Endothelial cell of umbilical vein (primary cell): ENCODE data around the gene CRK. TPM values are rescaled to one million over a fixed set of nuclear protein-coding genes. Genes with fewer than 3 reads are reported as not detected.

Source experiments
- BruUV-seq: library from RNA; stranded (reverse); fragments of 400-500 nt; replicated peaks from 2 replicates; lab custom pipeline; 2021; lab: Mats Ljungman, UMichigan
- CTCF ChIA-PET: fragments of 300-600, 350-600 bp; sonication (Branson Sonifier 250); formaldehyde crosslinking; loops from one replicate; lab custom pipeline; 2021; ENCODE audit warnings: antibody characterized with exemption, inconsistent platforms; lab: Charles Lee
- POLR2A ChIA-PET: fragments of 300-600, 350-600 bp; sonication (Branson Sonifier 250); formaldehyde crosslinking; loops from one replicate; lab custom pipeline; 2021; ENCODE audit warnings: antibody characterized with exemption, inconsistent platforms; lab: Charles Lee
- DNase-seq: peaks from one replicate; pipeline ENCODE4 v3.0.0-alpha.2; 2011; ENCODE audit warnings: low read depth, low spot score
- FAIRE-seq: peaks from 2 replicates; lab custom pipeline; 2011; peaks lifted over from hg19 to GRCh38; lab: Jason Lieb, UNC
- H2AFZ ChIP-seq: 2 replicates; pipeline ENCODE4 v1.6.0; 2012; ENCODE audit warnings: low read depth, low read length, control low read depth, inconsistent platforms
- H3K27ac ChIP-seq: 2 replicates; pipeline ENCODE4 v1.5.1; 2011; ENCODE audit warnings: low read depth, mild to moderate bottlenecking, control low read depth, low read length, moderate library complexity; ENCODE audit not compliant: insufficient read depth
- H3K27me3 ChIP-seq, 2 experiments: 2 replicates each; pipeline versions ENCODE4 v1.6.0 to v1.6.1; 2011; ENCODE audit warnings: low read length in 2 of 2, mixed read lengths in 1 of 2; ENCODE audit not compliant: control insufficient read depth in 2 of 2, insufficient read depth in 2 of 2
- H3K36me3 ChIP-seq, 2 experiments: 2 replicates in 1 of 2; 3 replicates in 1 of 2; pipeline ENCODE4 v1.5.1; 2011; ENCODE audit warnings: low read length in 2 of 2, mild to moderate bottlenecking in 1 of 2, moderate library complexity in 1 of 2; ENCODE audit not compliant: control insufficient read depth in 2 of 2, insufficient read depth in 2 of 2; ENCODE audit errors: extremely low read depth in 1 of 2
- H3K4me1 ChIP-seq: 3 replicates; pipeline ENCODE4 v1.5.1; 2011; ENCODE audit warnings: mild to moderate bottlenecking, low read length; ENCODE audit not compliant: control insufficient read depth, insufficient read depth; ENCODE audit errors: extremely low read depth
- H3K4me2 ChIP-seq: 2 replicates; pipeline ENCODE4 v1.6.1; 2011; ENCODE audit warnings: low read length, control low read depth, mixed read lengths; ENCODE audit not compliant: insufficient read depth
- H3K4me3 ChIP-seq, 3 experiments: fragments of 200-600 bp in 1 of 3; sonication (generic), shearing (Covaris generic) in 1 of 3; replicated peaks in 1 of 3; 2 replicates each; pipeline ENCODE4 v1.5.1; 2011 to 2016; ENCODE audit warnings: control low read depth in 3 of 3, low read length in 3 of 3, mild to moderate bottlenecking in 2 of 3, inconsistent platforms in 1 of 3, low read depth in 1 of 3, moderate library complexity in 1 of 3; ENCODE audit not compliant: insufficient read depth in 1 of 3
- H3K79me2 ChIP-seq: 2 replicates; pipeline ENCODE4 v1.6.0; 2012; ENCODE audit warnings: low read length, inconsistent platforms; ENCODE audit not compliant: control insufficient read depth, insufficient read depth
- H3K9ac ChIP-seq: replicated peaks from 2 replicates; pipeline ENCODE3; 2011; ENCODE audit warnings: low read length, control low read depth; ENCODE audit not compliant: insufficient read depth; ENCODE audit errors: extremely low read depth
- H3K9me1 ChIP-seq: replicated peaks from 3 replicates; pipeline ENCODE4 v1.6.0; 2011; ENCODE audit warnings: mild to moderate bottlenecking, low read length; ENCODE audit not compliant: control insufficient read depth, insufficient read depth; ENCODE audit errors: extremely low read depth
- H3K9me3 ChIP-seq: replicated peaks from 2 replicates; pipeline ENCODE4 v1.5.1; 2012; ENCODE audit warnings: low read length, inconsistent platforms; ENCODE audit not compliant: control insufficient read depth, insufficient read depth
- H4K20me1 ChIP-seq: replicated peaks from 2 replicates; pipeline ENCODE3; 2011; ENCODE audit warnings: mild to moderate bottlenecking, low read length; ENCODE audit not compliant: control insufficient read depth, insufficient read depth; ENCODE audit errors: extremely low read depth
- EZH2 ChIP-seq: IDR thresholded peaks from 2 replicates; pipeline ENCODE4 v1.6.1; 2012; ENCODE audit warnings: borderline replicate concordance, low read depth, mild to moderate bottlenecking, moderate library complexity, low read length, inconsistent platforms; ENCODE audit not compliant: severe bottlenecking
- FOS ChIP-seq: IDR thresholded peaks from 2 replicates; pipeline ENCODE4 v1.6.1; 2011; ENCODE audit warnings: mild to moderate bottlenecking, low read length, moderate library complexity, borderline replicate concordance; ENCODE audit not compliant: insufficient read depth
- GATA2 ChIP-seq: IDR thresholded peaks from 2 replicates; pipeline ENCODE4 v1.7.0; 2011; ENCODE audit warnings: low read depth, mild to moderate bottlenecking, moderate library complexity, mixed read lengths, low read length; ENCODE audit not compliant: insufficient read length, insufficient read depth
- JUN ChIP-seq: IDR thresholded peaks from 2 replicates; pipeline ENCODE4 v1.6.1; 2011; ENCODE audit warnings: borderline replicate concordance, low read depth; ENCODE audit not compliant: insufficient read length, insufficient read depth
- MYC ChIP-seq: IDR thresholded peaks from one replicate; pipeline ENCODE4 v1.6.1; 2011; ENCODE audit warnings: mild to moderate bottlenecking, low read depth, low read length
- POLR2A ChIP-seq: IDR thresholded peaks from 2 replicates; pipeline ENCODE4 v1.6.1; 2012; ENCODE audit warnings: low read depth, mild to moderate bottlenecking, control low read depth, low read length
- POLR2AphosphoS5 ChIP-seq: IDR thresholded peaks from 2 replicates; pipeline ENCODE4 v1.6.1; 2012; ENCODE audit warnings: low read depth, mild to moderate bottlenecking, control low read depth, low read length, moderate library complexity; ENCODE audit not compliant: insufficient read depth
- dilution Hi-C: fragments of 300-500 bp; cut with MboI; formaldehyde crosslinking; loops from one replicate; pipeline ENCODE4 v1.15.0; 2019; ENCODE audit warnings: low sequenced_read_pairs; ENCODE audit not compliant: extremely low pct_ligation_motif_present
- intact Hi-C: fragments of 100-400 bp; cut with micrococcal nuclease; formaldehyde crosslinking; loops from one replicate; pipeline ENCODE4 v1.10.0; 2022
- polyA plus RNA-seq, 4 experiments: library from polyadenylated mRNA; depleted of rRNA in 3 of 4; stranded (reverse) in 3 of 4; unstranded in 1 of 4; fragments of >200 nt; gene quantifications; 2 replicates each; pipeline versions ENCODE4 v1.2.1 to v1.2.3, GENCODE V29; 2011 to 2012; ENCODE audit warnings: missing spikeins in 1 of 4
- total RNA-seq: library from RNA; stranded (reverse); gene quantifications from 2 replicates; pipeline ENCODE4 v1.2.3, GENCODE V29; 2021
- TF ChIP-seq, protein P1 (sequence below), 2 donors: IDR thresholded peaks; 1 replicate in 1 of 2; 2 replicates in 1 of 2; pipeline ENCODE4 v1.5.1; 2011; ENCODE audit warnings: low read length in 2 of 2, mild to moderate bottlenecking in 2 of 2, moderate library complexity in 2 of 2, control low read depth in 1 of 2, inconsistent platforms in 1 of 2, low read depth in 1 of 2; ENCODE audit not compliant: insufficient read depth in 1 of 2; ENCODE audit errors: extremely low read depth in 1 of 2
- TF ChIP-seq, protein P2 (sequence below): IDR thresholded peaks from 2 replicates; pipeline ENCODE4 v1.6.1; 2011; ENCODE audit not compliant: insufficient read depth, insufficient read length

CRK gene
- total and polyA plus RNA-seq, 2 donors (not counting 3 experiments of a cell fraction or from before 2014, with no cell fraction given) = 52.8 to 67.2 TPM

DNA sequence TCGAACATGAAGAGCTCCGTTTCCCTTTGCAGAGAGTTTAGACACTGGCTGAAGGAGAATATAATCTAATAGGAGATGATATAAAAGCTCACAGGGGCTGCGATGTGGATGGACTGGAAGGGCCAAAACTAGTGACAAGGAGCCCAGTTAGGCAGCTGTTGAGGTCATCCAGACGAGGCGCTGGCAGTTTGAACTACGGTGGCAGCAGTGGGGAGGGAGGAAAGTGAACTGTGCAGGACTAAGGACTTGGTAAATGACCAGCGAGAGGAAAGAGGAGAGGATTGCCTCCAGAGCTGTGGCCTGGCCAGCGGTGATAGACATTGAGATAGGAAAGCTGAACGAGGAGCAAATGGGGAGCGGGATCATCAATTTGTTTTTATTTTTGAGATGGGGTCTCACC lies 41.4 kb downstream of the CRK start:
- TF ChIP-seq JUN = no peak
- TF ChIP-seq POLR2A = no peak
- TF ChIP-seq POLR2AphosphoS5 = no peak
- TF ChIP-seq EZH2 = no peak
- no peak for TF ChIP-seq GATA2
- TF ChIP-seq, protein P1, sequence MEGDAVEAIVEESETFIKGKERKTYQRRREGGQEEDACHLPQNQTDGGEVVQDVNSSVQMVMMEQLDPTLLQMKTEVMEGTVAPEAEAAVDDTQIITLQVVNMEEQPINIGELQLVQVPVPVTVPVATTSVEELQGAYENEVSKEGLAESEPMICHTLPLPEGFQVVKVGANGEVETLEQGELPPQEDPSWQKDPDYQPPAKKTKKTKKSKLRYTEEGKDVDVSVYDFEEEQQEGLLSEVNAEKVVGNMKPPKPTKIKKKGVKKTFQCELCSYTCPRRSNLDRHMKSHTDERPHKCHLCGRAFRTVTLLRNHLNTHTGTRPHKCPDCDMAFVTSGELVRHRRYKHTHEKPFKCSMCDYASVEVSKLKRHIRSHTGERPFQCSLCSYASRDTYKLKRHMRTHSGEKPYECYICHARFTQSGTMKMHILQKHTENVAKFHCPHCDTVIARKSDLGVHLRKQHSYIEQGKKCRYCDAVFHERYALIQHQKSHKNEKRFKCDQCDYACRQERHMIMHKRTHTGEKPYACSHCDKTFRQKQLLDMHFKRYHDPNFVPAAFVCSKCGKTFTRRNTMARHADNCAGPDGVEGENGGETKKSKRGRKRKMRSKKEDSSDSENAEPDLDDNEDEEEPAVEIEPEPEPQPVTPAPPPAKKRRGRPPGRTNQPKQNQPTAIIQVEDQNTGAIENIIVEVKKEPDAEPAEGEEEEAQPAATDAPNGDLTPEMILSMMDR (IDR thresholded peaks at IDR 0.05; ENCODE audit: extremely low read depth in 1 of 2, insufficient read depth in 1 of 2, low read depth in 1 of 2, low read length in 2 of 2) = no peak
- TF ChIP-seq, protein P2, sequence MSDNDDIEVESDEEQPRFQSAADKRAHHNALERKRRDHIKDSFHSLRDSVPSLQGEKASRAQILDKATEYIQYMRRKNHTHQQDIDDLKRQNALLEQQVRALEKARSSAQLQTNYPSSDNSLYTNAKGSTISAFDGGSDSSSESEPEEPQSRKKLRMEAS = no peak
- no peak for TF ChIP-seq FOS
- no peak for TF ChIP-seq MYC
- H3K27me3 ChIP-seq = no peaks in the 10 kb centered on the region
- peaks cover 0 to 4% of the 10 kb centered on the region in 2 experiments for H3K36me3 ChIP-seq
- CTCF ChIA-PET = interaction anchor here (1.3 to 3.4 kb wide), 3 partner anchors 9 to 49 kb away, joined by 3 to 28 read pairs (median 4); no protein-coding TSS in a partner anchor
- no peak overlapping the region for H3K4me2 ChIP-seq
- dilution Hi-C loops = no loop called here
- no peak overlapping the region for H2AFZ ChIP-seq
- POLR2A ChIA-PET = no interaction called here
- no peaks in the 10 kb centered on the region for H3K9me1 ChIP-seq
- H3K4me1 ChIP-seq = peaks cover 12% of the 10 kb centered on the region
- FAIRE-seq = no peak
- no TSS peak for BruUV-seq
- H4K20me1 ChIP-seq = no peaks in the 10 kb centered on the region
- no peaks in the 10 kb centered on the region for H3K79me2 ChIP-seq
- intact Hi-C loops = no loop called here
- no peak for DNase-seq
- no peak overlapping the region for H3K27ac ChIP-seq
- H3K4me3 ChIP-seq = no peak overlapping the region
- no peak overlapping the region for H3K9ac ChIP-seq
- H3K9me3 ChIP-seq = no peaks in the 10 kb centered on the region
